HuH-7.5 (cell line): ENCODE data around the gene KIF23.

ENCODE experiments used
- DNase-seq: peaks from one replicate; pipeline ENCODE4 v3.0.0; 2011; ENCODE audit warnings: low spot score

Gene KIF23

GRCh38 chr15:69394556-69395282 is 19.4 kb upstream of the KIF23 start:
- peak; percentile 84 for DNase-seq

- DNase-seq: no peak
These were observed 18.7 kb upstream of the KIF23 start for GRCh38 chr15:69395460-69395859.

GRCh38 chr15:69395991-69396390 is 18.2 kb upstream of the KIF23 start:
- no peak for DNase-seq

- no peak for DNase-seq
These were observed 15.7 kb upstream of the KIF23 start for GRCh38 chr15:69398491-69398891.

GRCh38 chr15:69400850-69401249 is 13.3 kb upstream of the KIF23 start:
- DNase-seq: no peak

GRCh38 chr15:69402816-69403215 is 11.3 kb upstream of the KIF23 start:
- no peak for DNase-seq

- DNase-seq: no peak
These were observed 10.6 kb upstream of the KIF23 start for GRCh38 chr15:69403594-69403993.

GRCh38 chr15:69405110-69405509 is 9.0 kb upstream of the KIF23 start:
- no peak for DNase-seq

GRCh38 chr15:69407719-69408400 is 6.3 kb upstream of the KIF23 start:
- no peak for DNase-seq

- DNase-seq: no peak
These were observed 5.3 kb upstream of the KIF23 start for GRCh38 chr15:69408841-69409240.

GRCh38 chr15:69410248-69410874 is 3.8 kb upstream of the KIF23 start:
- DNase-seq: peak; percentile 39

- no peak for DNase-seq
These were observed 1.9 kb upstream of the KIF23 start for GRCh38 chr15:69412274-69412673.

GRCh38 chr15:69412701-69413100 is 1.4 kb upstream of the KIF23 start:
- no peak for DNase-seq

- DNase-seq: peak; percentile 69
These were observed 585 bp downstream of the KIF23 start for GRCh38 chr15:69414701-69415167.

- no peak for DNase-seq
These were observed 1.2 kb downstream of the KIF23 start for GRCh38 chr15:69415381-69415780.

GRCh38 chr15:69417581-69417980 is 3.4 kb downstream of the KIF23 start:
- no peak for DNase-seq

GRCh38 chr15:69421498-69421897 is 7.3 kb downstream of the KIF23 start:
- no peak for DNase-seq

- no peak for DNase-seq
These were observed 8.3 kb downstream of the KIF23 start for GRCh38 chr15:69422336-69422895.

- no peak for DNase-seq
These were observed 9.9 kb downstream of the KIF23 start for GRCh38 chr15:69424001-69424400.

GRCh38 chr15:69424748-69425413 is 10.7 kb downstream of the KIF23 start:
- no peak for DNase-seq

GRCh38 chr15:69433831-69434230 is 19.7 kb downstream of the KIF23 start:
- no peak for DNase-seq

GRCh38 chr15:69434238-69434637 is 20.1 kb downstream of the KIF23 start:
- DNase-seq: no peak
